Ishikawa (cell line): ENCODE data around the gene MUC21.

Experiments used
- CEBPB ChIP-seq: IDR thresholded peaks from 2 replicates; pipeline ENCODE4 v1.6.1; 2012
- EP300 ChIP-seq: IDR thresholded peaks from 2 replicates; pipeline ENCODE4 v1.6.1; 2012; ENCODE audit warnings: borderline replicate concordance
- FOXM1 ChIP-seq: IDR thresholded peaks from 2 replicates; pipeline ENCODE4 v1.6.1; 2012; ENCODE audit warnings: low read depth, borderline replicate concordance
- RAD21 ChIP-seq: IDR thresholded peaks from 2 replicates; pipeline ENCODE4 v1.6.1; 2012; ENCODE audit warnings: low read depth
- ZBTB7A ChIP-seq: IDR thresholded peaks from 2 replicates; pipeline ENCODE4 v1.6.1; 2012; ENCODE audit warnings: low read depth
- TF ChIP-seq, protein P1 (sequence below): IDR thresholded peaks from 2 replicates; pipeline ENCODE4 v1.6.1; 2012; ENCODE audit warnings: low read depth, mild to moderate bottlenecking
- TF ChIP-seq, protein P2 (sequence below): IDR thresholded peaks from 2 replicates; pipeline ENCODE4 v1.6.1; 2012

DNA sequence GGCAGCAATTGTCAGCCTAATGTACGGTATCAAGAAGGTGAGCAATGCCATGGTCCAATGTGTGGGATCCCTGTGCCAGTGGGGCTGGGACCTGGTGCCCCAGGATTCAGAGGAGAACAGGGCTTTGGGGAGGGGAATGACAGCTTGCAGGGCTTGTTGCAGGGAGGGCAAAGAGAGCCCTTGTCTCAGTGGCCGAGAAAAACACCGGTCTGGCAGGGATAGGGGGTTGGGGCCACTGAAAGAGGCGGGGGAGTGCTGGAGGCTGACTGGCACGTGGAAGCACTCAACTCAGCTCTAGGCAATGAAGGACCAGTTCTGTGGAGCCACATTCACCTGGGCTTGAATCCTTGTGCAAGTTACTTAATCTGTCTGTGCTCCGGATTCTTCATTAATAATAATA, 46.3 kb upstream of the MUC21 start:
- TF ChIP-seq, protein P1, sequence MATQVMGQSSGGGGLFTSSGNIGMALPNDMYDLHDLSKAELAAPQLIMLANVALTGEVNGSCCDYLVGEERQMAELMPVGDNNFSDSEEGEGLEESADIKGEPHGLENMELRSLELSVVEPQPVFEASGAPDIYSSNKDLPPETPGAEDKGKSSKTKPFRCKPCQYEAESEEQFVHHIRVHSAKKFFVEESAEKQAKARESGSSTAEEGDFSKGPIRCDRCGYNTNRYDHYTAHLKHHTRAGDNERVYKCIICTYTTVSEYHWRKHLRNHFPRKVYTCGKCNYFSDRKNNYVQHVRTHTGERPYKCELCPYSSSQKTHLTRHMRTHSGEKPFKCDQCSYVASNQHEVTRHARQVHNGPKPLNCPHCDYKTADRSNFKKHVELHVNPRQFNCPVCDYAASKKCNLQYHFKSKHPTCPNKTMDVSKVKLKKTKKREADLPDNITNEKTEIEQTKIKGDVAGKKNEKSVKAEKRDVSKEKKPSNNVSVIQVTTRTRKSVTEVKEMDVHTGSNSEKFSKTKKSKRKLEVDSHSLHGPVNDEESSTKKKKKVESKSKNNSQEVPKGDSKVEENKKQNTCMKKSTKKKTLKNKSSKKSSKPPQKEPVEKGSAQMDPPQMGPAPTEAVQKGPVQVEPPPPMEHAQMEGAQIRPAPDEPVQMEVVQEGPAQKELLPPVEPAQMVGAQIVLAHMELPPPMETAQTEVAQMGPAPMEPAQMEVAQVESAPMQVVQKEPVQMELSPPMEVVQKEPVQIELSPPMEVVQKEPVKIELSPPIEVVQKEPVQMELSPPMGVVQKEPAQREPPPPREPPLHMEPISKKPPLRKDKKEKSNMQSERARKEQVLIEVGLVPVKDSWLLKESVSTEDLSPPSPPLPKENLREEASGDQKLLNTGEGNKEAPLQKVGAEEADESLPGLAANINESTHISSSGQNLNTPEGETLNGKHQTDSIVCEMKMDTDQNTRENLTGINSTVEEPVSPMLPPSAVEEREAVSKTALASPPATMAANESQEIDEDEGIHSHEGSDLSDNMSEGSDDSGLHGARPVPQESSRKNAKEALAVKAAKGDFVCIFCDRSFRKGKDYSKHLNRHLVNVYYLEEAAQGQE = no peak
- TF ChIP-seq EP300 (no peak), RAD21 (no peak), CEBPB (no peak), ZBTB7A (no peak), FOXM1 (no peak)
- TF ChIP-seq, protein P2, sequence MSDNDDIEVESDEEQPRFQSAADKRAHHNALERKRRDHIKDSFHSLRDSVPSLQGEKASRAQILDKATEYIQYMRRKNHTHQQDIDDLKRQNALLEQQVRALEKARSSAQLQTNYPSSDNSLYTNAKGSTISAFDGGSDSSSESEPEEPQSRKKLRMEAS = no peak
